GM18511 (cell line): ENCODE data around the gene DTWD2.
A peak's percentile ranks its signal among the peaks of the same experiment; 100 is the strongest.

Experiments
- ATAC-seq: cut with Tn5 transposase; IDR thresholded peaks from one replicate; pipeline ENCODE4 v1.9.1; 2021; ENCODE audit warnings: mild to moderate bottlenecking, moderate library complexity; ENCODE audit not compliant: unreplicated experiment

Gene DTWD2, protein sequence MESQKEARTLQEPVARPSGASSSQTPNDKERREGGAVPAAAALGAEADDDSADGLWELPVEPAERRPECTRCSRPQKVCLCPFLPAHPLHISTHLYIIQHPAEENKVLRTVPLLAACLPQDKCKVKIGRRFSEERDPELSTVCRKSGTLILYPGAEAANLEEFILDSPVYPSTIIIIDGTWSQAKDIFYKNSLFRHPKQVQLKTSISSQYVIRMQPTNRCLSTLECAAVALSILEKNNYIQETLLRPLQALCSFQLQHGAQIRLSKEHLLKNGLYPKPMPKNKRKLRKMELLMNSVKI

DNA sequence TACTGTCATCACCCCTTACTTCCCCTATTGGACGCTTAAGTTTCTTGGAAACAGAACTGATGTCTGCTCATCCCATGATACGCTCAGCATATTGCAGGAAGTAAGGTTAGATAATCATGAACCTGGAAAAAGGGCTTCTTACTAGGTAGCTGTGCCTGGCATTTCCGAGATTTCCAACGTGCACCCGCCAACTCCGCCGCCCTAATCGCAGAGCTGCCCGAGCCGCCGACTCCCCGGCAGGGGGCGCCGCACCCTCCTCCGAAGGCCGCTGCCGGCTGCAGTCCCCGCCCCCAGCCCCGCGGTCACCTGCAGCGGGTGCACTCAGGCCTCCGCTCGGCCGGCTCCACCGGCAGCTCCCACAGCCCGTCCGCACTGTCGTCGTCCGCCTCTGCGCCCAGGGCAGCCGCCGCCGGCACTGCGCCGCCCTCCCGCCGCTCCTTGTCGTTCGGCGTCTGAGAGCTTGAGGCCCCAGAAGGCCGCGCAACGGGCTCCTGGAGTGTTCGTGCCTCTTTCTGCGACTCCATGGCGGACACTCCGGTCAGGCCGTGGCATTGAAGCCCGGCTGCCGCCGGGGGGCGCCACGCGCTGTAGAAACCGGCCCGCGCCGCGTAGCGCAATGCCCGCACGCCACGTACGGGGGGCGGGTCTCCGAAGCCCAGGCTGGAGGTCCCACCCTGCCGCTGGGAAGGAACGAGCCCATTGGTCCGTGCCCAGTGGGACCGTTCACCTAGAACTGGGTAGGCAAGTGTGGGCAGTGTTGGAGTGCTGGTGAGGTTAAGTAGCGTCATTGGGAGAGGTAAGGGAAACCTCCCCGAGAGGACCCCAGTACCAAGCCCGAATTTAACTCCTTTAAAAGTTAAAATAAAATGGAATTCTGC lies at the start of gene DTWD2:
Gene DTWD2 (minus strand): TSS at position 560 of the 878 bp plus-strand sequence. CDS start 36 bp downstream, at position 524.
- ATAC-seq, result peak; percentile 94

DNA sequence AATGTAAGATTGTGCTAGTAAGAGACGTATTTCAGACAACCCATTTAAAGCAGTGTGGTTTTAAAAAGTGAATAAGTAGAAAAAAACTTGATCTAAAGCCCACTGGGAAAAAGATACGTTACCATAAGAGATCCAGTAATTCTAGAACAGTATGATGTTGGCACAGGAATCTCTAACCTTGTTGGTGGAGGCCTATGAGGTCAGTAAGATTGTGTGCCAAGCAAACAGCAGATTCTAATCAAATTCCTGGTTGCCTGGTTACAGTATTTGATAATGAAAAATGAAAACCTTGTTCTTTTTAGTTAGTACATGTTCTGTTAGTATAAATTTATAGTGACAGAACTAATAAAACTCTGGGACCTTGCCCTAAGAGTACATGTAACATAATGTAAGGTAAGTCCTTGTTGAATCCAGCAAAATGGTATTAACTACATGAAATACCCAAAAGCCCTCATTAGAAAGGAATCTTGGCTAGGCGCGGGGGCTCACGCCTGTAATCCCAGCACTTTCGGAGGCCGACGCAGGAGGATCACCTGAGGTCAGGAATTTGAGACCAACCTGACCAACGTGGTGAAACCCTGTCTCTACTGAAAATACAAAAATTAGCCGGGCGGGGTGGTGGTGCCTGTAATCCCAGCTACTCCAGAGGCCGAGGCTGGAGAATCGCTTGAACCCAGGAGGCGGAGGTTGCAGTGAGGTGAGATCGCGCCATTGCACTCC lies 49.3 kb upstream of the DTWD2 start:
- ATAC-seq, result no peak

DNA sequence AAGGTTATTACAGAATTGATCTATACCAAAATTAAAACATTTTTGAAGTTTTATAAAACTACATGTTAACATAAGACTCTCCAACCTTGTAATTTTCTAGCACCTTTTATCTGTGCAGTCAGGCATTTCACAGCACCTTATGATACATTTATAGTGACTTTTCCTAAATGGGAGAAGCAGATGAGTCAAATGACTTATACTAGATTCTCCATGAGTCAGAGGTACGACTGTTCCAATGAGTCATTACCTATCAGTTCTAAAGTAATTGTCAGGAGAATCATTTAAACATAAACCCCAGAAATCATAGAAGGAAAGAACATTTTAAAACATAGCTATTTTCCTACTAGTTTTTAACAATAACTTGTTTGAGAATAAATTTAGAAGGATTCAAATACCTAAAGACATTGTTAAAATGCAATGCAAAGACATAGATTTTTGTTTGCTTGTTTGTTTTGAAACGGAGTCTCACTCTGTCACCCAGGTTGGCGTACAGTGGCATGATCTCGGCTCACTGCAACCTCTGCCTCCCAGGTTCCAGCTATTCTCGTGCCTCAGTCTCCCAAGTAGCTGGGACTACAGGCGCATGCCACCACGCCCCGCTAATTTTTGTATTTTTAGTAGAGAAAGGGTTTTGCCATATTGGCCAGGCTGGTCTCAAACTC lies 47.9 kb upstream of the DTWD2 start:
- ATAC-seq, result no peak

DNA sequence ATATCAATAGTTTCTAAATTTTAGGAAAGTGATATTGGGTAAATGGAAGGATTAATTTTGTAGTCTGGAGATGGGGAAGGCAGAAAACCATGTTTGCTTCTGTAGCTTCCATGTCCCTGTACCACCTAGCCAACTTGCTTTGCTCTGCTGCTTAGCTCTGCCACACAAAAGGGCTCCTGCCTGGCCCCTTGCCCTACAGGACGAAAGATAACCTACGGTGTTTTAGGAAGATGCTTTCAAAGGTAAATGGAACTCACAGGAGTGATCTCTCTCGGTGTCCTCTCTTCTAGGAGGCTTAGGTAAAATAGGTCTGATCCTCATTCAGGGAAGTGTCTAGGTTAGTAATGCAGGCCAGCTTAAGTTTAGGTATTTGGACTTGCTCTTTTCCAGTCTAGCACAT lies 44.8 kb upstream of the DTWD2 start:
- no peak for ATAC-seq

DNA sequence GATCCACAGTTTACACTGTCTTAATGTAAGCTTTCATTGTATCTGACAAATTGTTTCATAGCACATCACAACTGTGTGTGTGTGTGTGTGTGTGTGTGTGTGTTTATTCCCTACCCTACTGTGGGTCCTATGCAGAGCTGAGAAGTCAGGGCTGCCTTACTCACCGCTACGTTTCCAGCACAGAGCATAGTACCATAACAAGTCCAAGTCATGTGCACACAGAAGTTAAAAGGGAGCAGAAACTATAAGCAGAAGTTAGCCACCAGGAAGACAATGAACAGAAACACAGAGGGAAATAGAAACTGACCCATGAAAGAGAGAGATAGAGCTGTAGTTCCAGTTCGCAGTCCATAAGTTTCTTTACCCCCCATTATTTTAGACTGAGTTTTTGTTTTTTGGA lies 44.3 kb upstream of the DTWD2 start:
- no peak for ATAC-seq

DNA sequence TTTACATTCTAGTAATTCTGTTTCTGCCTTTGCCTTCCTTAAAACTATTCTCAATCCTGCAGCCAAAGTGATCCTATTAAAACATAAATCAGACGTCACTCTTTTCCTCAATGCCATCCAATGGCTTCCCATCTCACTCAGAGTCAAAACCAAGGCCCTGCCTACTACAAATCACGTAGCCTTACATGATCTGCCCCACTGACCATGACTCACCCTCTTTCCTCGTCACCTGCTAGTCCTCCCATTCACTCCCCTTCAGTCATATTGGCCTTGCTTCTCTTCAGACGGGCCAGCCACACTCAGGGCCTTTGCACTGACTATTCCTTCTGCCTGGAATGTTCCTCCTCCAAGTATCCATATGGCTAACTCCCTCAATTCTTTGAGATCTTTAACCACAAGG lies 43.6 kb upstream of the DTWD2 start:
- ATAC-seq, result peak; percentile 67

DNA sequence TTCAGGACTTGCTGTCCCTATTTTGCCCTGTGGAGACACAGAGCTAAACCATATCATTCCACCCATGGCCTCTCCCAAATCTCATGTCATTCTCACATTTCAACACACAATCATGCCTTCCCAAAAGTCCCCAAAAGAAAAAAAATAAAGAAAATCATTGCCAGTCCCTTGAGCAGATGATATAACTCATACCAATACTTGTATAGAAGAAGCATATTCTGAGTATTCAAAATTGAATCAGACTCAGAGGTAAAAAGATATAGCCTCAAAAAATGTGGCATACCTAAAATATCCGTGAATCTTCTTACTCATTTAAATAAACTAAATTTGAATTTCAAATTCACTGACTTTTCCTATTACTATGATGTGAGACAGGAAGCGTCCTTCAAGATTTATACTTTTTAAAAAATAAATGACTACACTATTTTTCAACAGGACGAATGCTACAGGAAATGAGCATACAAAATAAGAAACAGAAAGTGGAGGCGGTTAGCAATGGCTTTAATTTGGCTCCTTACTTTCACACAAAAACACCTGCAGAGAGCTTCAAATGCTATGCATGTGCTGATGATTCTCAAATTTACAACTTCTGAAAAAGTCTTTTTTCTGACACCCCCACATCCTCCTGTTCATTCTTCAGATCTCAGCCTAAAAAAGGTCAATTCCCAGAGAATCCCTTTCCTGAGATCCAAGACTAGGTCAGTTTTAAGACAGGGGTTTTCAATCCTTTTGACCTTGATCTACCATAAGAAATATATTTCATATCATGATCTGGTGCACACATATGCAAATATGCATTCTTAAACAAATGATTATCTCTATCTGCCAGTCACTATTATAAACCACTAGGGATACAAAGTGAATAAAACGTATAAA lies 42.9 kb upstream of the DTWD2 start:
- ATAC-seq, result peak; percentile 80

DNA sequence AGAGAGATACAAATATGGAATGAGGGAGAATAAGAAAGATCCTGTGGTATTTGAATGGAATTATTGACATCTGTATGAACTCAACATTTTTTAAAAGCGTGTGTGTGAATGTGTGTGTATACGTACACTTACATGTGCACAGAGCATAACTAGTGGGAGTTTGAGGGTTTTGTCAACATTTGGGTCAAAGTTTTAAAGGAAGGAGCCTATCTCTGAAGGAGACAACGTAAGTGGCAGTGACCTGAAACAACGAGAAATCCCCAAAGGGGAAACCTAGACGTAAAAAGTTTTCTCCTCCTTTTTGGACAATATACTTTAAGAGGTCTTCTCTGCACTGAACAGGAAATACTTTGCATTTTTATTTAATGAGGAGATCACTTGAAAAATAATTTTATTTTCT lies 40.2 kb upstream of the DTWD2 start:
- no peak for ATAC-seq

DNA sequence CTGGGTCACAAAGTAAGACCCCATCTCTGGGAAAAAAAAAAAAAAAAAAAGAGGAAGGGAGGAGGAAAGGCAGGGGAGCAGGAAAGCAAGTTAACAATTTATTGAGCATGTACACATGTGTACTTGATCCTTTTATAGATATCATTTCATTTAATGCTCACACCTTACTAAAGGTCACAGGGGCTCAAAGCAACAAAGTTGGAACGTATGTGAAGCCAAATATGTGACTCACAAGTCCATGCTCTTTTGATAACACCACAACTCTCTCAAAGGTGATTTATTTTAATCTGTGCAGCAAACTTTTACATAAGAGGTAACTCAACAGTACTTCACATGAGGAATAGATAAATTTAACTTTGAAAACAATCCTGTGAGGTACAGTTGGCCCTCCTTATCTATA lies 34.4 kb upstream of the DTWD2 start:
- no peak for ATAC-seq

DNA sequence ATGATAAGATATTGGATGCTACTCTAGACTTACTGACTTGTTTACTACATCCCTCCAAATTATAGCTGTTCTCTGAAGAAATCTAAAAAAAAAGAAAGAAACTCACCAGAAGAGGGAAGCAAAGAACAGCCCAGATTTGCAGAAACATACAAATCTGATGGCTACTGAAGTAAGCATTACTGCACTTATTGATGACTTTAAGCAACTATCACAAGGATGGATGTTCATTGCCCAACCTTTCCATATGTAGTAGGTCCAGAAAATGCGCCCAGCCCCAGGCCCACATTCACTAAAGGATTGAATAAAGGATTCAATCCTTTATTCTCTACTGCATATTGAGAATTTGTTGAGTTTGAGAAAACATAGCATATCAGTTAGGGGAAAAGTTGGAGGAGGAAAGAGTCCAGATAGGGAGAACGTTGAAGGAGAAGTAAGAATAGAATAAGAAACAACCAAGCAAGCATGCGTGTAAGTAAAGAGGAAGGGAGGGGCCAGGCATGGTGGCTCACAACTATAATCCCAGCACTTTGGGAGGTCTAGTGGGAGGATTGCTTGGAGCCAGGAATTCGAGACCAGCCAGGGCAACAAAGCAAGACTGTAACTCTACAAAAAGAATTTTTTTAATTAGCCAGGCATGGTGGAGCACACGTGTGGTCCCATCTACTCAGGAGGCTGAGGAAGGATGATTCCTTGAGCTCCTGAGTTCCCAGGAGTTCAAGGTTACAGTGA lies 33.8 kb upstream of the DTWD2 start:
- peak; percentile 86 for ATAC-seq

DNA sequence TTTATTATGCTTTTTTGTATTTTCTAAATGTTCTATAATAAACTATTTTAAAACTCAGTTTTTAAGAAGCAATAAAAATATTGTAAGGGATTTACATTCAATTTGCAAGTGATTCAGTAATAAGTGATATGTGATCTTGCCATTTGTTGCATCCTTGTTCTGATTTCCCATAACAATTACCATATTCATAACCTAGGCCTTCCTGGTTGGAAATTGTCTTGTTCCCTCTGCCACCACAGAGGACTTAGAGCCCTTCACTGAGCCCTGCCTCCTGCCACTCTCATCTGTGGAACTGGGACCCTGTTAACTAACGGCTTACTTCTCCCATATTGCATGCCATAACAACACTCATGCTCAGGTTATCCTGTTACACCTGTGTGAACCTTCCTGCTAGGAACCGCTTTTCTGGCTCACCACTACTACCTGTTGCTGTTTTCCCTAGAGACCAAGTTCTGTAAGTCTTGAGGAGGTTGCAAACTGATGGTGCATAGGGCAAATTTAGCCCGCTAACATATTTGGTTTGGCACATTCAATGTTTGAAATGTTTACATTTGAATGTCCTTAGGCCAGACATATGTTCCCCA lies 32.9 kb upstream of the DTWD2 start:
- ATAC-seq, result no peak

DNA sequence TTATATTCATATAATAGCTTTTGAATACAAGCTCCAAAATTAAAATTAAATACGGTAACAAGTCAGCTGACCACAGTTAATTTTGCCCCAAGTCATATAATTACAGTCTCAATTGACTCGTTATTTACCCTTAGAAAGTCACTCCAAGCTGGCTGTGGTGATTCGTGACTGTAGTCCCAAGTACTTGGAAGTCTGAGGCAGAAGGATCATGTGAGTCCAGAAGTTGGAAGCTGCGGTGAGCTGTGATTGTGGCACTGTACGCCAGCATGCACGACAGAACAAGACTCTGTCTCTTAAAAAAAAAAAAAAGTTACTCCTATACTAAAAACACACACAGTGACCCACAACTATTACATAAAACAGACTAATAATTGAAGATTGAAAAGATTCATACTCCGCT lies 31.6 kb upstream of the DTWD2 start:
- no peak for ATAC-seq

DNA sequence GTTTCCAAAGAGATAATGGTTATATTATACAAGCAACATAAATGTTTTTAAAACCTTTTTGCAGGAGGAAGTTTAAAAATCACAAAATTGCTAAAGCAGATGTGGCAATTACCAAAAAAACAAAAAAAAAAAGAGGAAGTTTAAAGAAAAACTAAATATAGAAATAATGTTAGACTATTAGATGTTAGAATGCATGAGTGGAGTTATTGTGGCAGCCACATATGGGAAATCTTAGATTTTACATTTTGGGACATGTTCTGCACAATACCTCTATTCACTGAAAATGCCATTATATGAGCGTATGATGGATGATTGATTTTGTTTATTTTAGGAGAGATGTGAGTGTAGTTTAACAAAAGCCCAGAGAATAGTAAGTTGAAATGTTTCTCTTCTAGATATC lies 31.2 kb upstream of the DTWD2 start:
- no peak for ATAC-seq

DNA sequence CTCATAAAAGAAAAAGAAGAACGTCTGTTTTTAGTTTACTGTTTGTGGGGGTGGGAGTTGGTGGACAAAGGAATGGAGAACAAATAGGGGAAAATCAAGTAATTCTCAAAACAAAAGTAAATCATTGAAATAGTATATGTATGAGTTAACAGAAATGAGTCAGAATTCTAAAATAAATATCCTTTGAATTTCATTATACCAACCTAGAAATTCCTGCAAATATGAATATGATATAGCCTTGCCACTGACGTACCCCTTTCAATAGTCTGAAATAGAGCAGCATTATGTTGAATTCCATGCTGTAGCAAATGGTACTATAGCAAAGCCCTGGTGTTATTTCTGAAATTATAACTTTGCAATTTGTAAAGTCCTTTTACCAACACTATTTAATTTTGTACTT lies 29.6 kb upstream of the DTWD2 start:
- ATAC-seq, result no peak

DNA sequence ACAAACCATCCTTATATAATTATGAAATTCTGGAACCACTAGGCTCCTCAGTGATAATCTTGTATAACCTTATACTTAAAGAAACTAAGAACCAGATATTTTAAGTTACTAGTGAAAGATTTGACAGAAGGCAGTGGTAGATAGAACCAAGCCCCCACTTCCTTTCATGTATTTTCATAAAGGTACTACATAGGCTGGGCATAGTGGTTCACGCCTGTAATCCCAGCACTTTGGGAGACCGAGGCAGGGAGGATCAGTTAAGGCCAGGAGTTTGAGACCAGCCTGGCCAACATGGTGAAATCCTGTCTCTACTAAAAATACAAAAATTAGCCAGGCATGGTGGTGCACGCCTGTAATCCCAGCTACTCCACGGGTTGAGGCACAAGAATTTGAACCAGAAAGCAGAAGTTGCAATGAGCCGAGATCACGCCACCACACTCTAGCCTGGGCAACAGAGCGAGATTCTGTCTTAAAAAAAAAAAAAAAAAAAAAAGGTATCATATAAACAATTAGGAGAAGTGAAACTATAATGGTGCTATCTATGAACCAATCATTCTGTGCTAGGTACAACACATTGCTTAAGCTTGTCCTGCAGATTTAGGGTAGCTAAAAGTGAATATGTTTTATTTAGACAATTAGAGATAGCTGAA lies 27.9 kb upstream of the DTWD2 start:
- peak; percentile 95 for ATAC-seq

DNA sequence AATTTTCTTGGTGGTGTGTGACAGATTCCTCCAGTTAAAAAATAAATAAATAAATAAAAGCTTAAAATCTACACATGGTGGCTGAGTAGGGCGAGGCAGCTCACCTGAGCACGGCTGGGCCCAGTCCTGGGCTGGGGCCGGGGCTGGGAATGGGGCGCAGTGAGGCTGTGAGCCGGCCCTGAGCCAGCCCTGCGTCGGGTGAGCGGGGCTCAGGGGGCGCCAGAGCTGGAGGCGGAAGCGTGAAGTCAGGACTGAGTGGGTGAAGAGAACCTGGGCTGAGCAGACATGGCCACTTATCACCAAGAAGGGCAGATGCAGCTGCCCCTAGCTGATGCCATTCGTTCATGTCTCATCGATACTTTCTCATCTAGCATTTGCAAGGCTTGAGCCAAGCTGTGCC lies 22.8 kb upstream of the DTWD2 start:
- no peak for ATAC-seq

DNA sequence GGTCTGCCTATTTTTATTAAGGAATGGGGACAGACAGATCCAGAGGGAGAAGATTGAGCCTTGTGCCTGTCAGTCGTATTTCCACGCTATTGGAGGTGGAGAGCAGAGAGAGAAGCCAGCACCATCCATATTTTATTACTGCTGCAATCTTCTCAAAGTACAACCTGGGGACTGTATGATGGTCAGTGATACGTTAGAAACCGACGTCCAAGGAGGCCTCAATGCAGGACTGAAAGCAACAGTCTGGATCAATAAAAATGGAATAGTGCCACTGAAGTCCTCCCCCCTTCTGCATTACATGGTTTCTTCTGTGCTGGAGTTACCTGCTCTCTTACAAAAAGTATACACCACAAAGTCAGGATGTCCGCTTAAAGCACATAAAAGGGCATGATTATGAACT lies 21.9 kb upstream of the DTWD2 start:
- no peak for ATAC-seq

DNA sequence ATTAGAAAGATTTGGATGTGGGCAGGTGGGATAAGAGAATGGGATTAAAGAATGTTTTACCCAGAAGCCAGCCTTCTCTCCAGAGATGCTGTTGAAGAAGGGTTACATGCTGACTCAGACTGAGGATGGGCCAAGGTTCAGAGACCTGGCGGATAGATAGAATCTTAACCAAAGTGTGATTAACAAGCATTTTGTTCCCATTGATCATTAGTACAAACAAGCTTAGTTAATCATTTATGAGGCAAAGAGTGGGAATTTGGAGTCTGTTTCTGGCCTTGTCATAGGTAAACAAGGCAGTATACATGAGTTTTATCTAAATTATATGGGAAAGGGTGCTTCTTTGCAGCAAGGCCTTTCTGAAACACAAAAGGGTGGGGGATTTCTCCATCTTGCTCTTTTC lies 20.8 kb upstream of the DTWD2 start:
- ATAC-seq, result no peak

DNA sequence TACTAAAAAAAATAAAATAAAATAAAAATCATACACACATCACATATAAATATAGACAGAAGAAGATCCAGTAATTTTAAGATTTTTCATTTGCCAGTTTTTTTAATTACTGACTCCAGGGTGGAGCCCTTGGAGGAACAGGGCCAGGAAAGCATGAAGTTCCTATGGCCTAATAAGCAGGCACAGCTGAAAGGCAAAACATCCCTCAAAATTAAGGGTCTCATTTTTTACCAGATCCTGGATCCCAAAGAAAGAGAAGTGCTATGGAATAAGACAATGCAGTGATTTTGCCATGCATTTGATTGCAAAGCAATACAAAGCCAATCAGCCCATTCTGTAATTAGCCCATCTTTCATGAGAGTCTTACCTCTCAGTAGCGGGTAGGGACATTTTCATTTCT lies 11.3 kb upstream of the DTWD2 start:
- ATAC-seq, result no peak
